HG03342 (cell line): Measurements from ENCODE around the gene SFI1.
"Not testable (repeated sequence)": the region's sequence is repeated elsewhere in the genome, so short reads cannot be mapped to it uniquely, and the experiment has no call there.

Experiments
- ATAC-seq: cut with Tn5 transposase; IDR thresholded peaks from one replicate; pipeline ENCODE4 v1.9.1; 2021; ENCODE audit warnings: mild to moderate bottlenecking, moderate library complexity; ENCODE audit not compliant: unreplicated experiment

SFI1 gene

GRCh38 chr22:31491218-31491962 lies 4.9 kb upstream of the SFI1 start:
- no peak for ATAC-seq

- ATAC-seq = no peak
Measured at GRCh38 chr22:31492151-31492550, 4.2 kb upstream of the SFI1 start.

- not testable (repeated sequence) for ATAC-seq
Measured at GRCh38 chr22:31493355-31493754, 3.0 kb upstream of the SFI1 start.

GRCh38 chr22:31495343-31495742 lies 993 bp upstream of the SFI1 start:
- no peak for ATAC-seq

GRCh38 chr22:31496735-31497146 lies 405 bp downstream of the SFI1 start:
- peak; percentile 6 for ATAC-seq

GRCh38 chr22:31497148-31497938 lies 1.0 kb downstream of the SFI1 start:
- no peak for ATAC-seq

GRCh38 chr22:31501738-31502137 lies 5.4 kb downstream of the SFI1 start:
- ATAC-seq = no peak

GRCh38 chr22:31503211-31503964 lies 7.1 kb downstream of the SFI1 start:
- no peak for ATAC-seq

GRCh38 chr22:31504282-31504681 lies 7.9 kb downstream of the SFI1 start:
- ATAC-seq = no peak

GRCh38 chr22:31507517-31507916 lies 11.2 kb downstream of the SFI1 start:
- ATAC-seq = not testable (repeated sequence)

GRCh38 chr22:31508536-31508935 lies 12.2 kb downstream of the SFI1 start:
- no peak for ATAC-seq

GRCh38 chr22:31509061-31509762 lies 12.9 kb downstream of the SFI1 start:
- no peak for ATAC-seq

- ATAC-seq = no peak
Measured at GRCh38 chr22:31520051-31520450, 23.7 kb downstream of the SFI1 start.

- ATAC-seq = not testable (repeated sequence)
Measured at GRCh38 chr22:31524132-31524531, 27.8 kb downstream of the SFI1 start.

- no peak for ATAC-seq
Measured at GRCh38 chr22:31526270-31526669, 29.9 kb downstream of the SFI1 start.

- no peak for ATAC-seq
Measured at GRCh38 chr22:31530823-31531195, 34.5 kb downstream of the SFI1 start.

- ATAC-seq = no peak
Measured at GRCh38 chr22:31532060-31532459, 35.7 kb downstream of the SFI1 start.

- ATAC-seq = no peak
Measured at GRCh38 chr22:31533374-31533773, 37.0 kb downstream of the SFI1 start.

GRCh38 chr22:31537019-31537535 lies 40.7 kb downstream of the SFI1 start:
- peak; percentile 47 for ATAC-seq

- ATAC-seq = no peak
Measured at GRCh38 chr22:31538815-31539214, 42.5 kb downstream of the SFI1 start.

GRCh38 chr22:31540166-31540565 lies 43.8 kb downstream of the SFI1 start:
- ATAC-seq = not testable (repeated sequence)
